Measurements from ENCODE around the gene MIF4GD. TPM values are rescaled to one million over a fixed set of nuclear protein-coding genes. Genes with fewer than 3 reads are reported as not detected.

MIF4GD gene
- 10 to 100 TPM; 19.2 to 45.8 (median 37.6) TPM for total RNA-seq
- polyA plus RNA-seq = 10 to 100 TPM; 27.9 to 44.8 (median 32.2) TPM
- long read RNA-seq, donor 1, transcript MIF4GD-202 (6 exons, 1,306 nt) = major isoform, 14 of 36 reads
- long read RNA-seq, donor 1, transcript MIF4GD-208 (7 exons, 1,419 nt) = minor isoform, 5 of 36 reads
- long read RNA-seq, donor 1, partial matches to known transcripts = 6 of 36 reads
- long read RNA-seq, donor 1, other reads (novel, unspliced or antisense) = 6 of 36 reads
- long read RNA-seq, donor 2, transcript MIF4GD-202 (6 exons, 1,306 nt) = major isoform, 23 of 86 reads
- long read RNA-seq, donor 2, transcript MIF4GD-208 (7 exons, 1,419 nt) = minor isoform, 21 of 86 reads
- long read RNA-seq, donor 2, transcript MIF4GD-214 (5 exons, 1,230 nt) = minor isoform, 6 of 86 reads
- long read RNA-seq, donor 2, partial matches to known transcripts = 12 of 86 reads
- long read RNA-seq, donor 2, other reads (novel, unspliced or antisense) = 14 of 86 reads

GRCh38 chr17:75270966-75271232 lies at the start of gene MIF4GD:
TSS of gene MIF4GD (minus strand) at chr17:75271231. CDS start at chr17:75270195, 1,036 bp downstream.
- 0 to 3% (median 0%) methylated on average over 6 to 39 of the region's 39 CpGs for WGBS, 3 donors
- H3K27ac ChIP-seq = peak within 1 kb of the TSS; percentile 97
- peaks cover 22% of the 10 kb centered on the region for H3K4me1 ChIP-seq
- H3K4me3 ChIP-seq = peak within 1 kb of the TSS; percentile 77
- no peak for ATAC-seq
- no peaks in the 10 kb centered on the region for H3K9me3 ChIP-seq
- no peak for DNase-seq
- peaks cover 0 to 46% of the 10 kb centered on the region in 2 donors for H3K36me3 ChIP-seq (ENCODE audit: insufficient read depth in 1 of 2, low read depth in 1 of 2)
- intact Hi-C loops (cut with DNase I) = loop anchor here in 1 of 2 donors (5.0 kb wide), 1 partner anchor 64 kb away; the partner anchor contains the start of gene NUP85
- TF ChIP-seq CTCF (IDR thresholded peaks at IDR 0.05) = no peak
- no peaks in the 10 kb centered on the region for H3K27me3 ChIP-seq (ENCODE audit: insufficient read depth in 3 of 3, low read length in 2 of 3)

- no peaks in the 10 kb centered on the region for H3K9me3 ChIP-seq
- DNase-seq = no peak
- 76 to 80% (median 78%) methylated on average over 20 of the region's 20 CpGs for WGBS, 3 donors
- intact Hi-C loops (cut with DNase I) = loop anchor here in 1 of 2 donors (1.0 to 5.0 kb wide), 2 partner anchors 84 to 197 kb away; partner anchors contain the start of genes CASKIN2 and TSEN54
- no peak overlapping the region for H3K4me3 ChIP-seq
- H3K27me3 ChIP-seq (ENCODE audit: insufficient read depth in 3 of 3, low read length in 2 of 3) = no peaks in the 10 kb centered on the region
- H3K36me3 ChIP-seq (ENCODE audit: insufficient read depth in 1 of 2, low read depth in 1 of 2) = peaks cover 0 to 48% of the 10 kb centered on the region in 2 donors
- TF ChIP-seq CTCF (IDR thresholded peaks at IDR 0.05) = no peak
- ATAC-seq = no peak
- no peak overlapping the region for H3K27ac ChIP-seq
- no peaks in the 10 kb centered on the region for H3K4me1 ChIP-seq
These were observed 49.1 kb upstream of the MIF4GD start for GRCh38 chr17:75319904-75320691.

GRCh38 chr17:75318615-75319222 lies 47.7 kb upstream of the MIF4GD start:
- H3K4me1 ChIP-seq = no peaks in the 10 kb centered on the region
- peaks cover 0 to 45% of the 10 kb centered on the region in 2 donors for H3K36me3 ChIP-seq (ENCODE audit: insufficient read depth in 1 of 2, low read depth in 1 of 2)
- WGBS, 3 donors = 90 to 94% (median 92%) methylated on average over 10 of the region's 10 CpGs
- intact Hi-C loops (cut with DNase I) = no loop called here
- TF ChIP-seq CTCF (IDR thresholded peaks at IDR 0.05) = no peak
- H3K9me3 ChIP-seq = no peaks in the 10 kb centered on the region
- ATAC-seq (no peak), DNase-seq (no peak)
- no peak overlapping the region for H3K27ac ChIP-seq
- no peaks in the 10 kb centered on the region for H3K27me3 ChIP-seq (ENCODE audit: insufficient read depth in 3 of 3, low read length in 2 of 3)
- no peak overlapping the region for H3K4me3 ChIP-seq

GRCh38 chr17:75318211-75318610 lies 47.2 kb upstream of the MIF4GD start:
- no peak overlapping the region for H3K4me3 ChIP-seq
- H3K4me1 ChIP-seq = no peaks in the 10 kb centered on the region
- peaks cover 0 to 45% of the 10 kb centered on the region in 2 donors for H3K36me3 ChIP-seq (ENCODE audit: insufficient read depth in 1 of 2, low read depth in 1 of 2)
- no peak for DNase-seq
- ATAC-seq = no peak
- H3K27ac ChIP-seq = no peak overlapping the region
- WGBS, 3 donors = 62 to 78% (median 73%) methylated on average over 10 of the region's 10 CpGs
- intact Hi-C loops (cut with DNase I) = no loop called here
- H3K27me3 ChIP-seq (ENCODE audit: insufficient read depth in 3 of 3, low read length in 2 of 3) = no peaks in the 10 kb centered on the region
- no peaks in the 10 kb centered on the region for H3K9me3 ChIP-seq
- no peak for TF ChIP-seq CTCF (IDR thresholded peaks at IDR 0.05)

Measured in psoas muscle (tissue), 8 donors.